GM12872 (cell line): ENCODE measurements around the gene CHST9.

Source experiments
- CTCF ChIP-seq: IDR thresholded peaks from 3 replicates; pipeline ENCODE4 v1.5.1; 2011; ENCODE audit warnings: low read depth, mild to moderate bottlenecking, low read length, moderate library complexity; ENCODE audit not compliant: insufficient read depth

Gene CHST9

DNA sequence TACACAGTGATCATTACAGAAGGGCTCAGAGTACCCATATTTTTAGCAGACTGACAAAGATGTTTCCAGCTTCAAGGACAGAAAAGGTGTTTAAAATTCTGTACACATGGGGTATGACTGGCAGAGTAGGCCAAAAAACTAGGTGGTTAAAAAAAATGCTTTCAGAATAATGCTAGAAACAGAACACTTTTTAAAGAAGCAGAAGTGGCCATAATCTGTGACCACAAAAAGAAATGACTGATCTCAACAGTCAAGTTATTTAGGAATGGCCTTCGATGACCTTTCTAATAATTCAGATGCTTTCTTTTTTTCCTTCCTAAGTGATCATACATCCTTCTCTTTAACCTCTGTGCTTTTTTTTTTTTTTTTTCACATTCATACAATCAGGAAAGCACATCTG is 315.5 kb downstream of the CHST9 start:
- no peak for TF ChIP-seq CTCF

DNA sequence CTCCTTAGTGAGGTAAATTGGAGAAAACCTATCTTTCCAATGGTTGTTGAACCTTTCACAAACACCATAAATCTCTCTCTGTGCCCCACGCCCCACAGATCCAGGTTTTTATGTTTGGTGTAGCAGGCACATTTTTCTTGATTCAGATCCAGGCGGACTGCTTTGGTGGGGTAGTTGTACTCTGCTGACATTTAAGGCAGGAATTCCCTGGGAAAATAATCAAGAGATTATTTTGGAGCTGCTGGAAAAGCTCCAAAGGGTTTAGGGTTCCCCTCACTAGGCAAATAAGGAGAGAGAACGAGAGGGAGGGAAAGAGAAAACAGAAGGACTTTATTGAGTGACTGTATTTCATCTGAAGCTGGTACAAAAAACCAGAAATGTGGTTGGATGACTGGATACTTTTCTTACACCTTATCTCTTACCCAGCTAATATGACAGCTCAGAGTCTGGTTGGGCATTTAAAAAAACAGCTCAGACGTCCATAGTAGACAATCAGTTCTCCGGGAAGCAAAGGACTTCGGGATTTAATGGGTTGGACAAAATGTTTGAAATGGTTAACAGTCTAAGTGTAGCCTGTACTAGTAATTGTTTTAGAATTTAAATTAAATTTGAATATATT is 316.0 kb downstream of the CHST9 start:
- no peak for TF ChIP-seq CTCF

GRCh38 chr18:26867471-26867870 is 317.6 kb downstream of the CHST9 start:
- no peak for TF ChIP-seq CTCF

DNA sequence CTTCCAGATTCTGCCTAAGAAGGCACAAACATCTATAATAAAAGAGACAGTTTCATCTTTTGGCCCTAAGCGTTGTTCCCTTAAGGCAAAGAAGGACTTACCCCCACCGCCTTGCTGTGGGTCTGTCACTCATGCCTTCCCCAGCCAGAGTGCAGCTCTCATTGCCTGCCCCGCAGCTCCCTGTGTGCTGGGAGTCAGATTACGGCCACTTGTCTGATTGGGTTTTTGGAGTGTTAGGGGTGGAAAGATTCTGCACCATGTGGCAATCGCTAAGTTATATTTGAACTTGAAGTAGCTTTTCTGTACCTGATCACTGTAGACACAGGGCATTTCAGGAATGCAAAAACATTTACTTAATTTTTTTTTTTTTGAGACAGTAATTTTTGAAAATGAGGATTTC is 319.6 kb downstream of the CHST9 start, which contains the start of gene AQP4:
TSS of gene AQP4 (minus strand) at position 151 of the 400 bp plus-strand sequence. CDS start at position 133, 18 bp downstream.
- no peak for TF ChIP-seq CTCF

DNA sequence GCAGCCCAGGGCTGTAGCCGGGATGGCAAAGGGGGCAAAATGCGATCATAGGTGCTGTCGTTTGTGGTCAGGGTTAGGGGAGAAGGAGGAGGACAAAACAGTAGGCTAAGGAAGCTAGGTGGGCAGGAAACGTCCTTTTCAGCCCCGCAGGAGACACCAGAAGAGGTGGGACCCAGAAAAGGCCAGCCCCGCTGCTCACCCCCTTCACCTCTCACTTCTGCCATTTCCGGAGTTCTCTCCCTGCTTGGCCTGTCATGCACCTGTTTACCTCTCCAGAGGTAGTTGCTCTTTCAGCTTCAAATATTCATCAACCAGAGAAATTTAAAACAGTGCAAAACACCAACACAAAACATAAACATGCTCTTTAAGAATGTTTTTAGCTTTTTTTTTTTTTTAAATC is 320.4 kb downstream of the CHST9 start:
- no peak for TF ChIP-seq CTCF

DNA sequence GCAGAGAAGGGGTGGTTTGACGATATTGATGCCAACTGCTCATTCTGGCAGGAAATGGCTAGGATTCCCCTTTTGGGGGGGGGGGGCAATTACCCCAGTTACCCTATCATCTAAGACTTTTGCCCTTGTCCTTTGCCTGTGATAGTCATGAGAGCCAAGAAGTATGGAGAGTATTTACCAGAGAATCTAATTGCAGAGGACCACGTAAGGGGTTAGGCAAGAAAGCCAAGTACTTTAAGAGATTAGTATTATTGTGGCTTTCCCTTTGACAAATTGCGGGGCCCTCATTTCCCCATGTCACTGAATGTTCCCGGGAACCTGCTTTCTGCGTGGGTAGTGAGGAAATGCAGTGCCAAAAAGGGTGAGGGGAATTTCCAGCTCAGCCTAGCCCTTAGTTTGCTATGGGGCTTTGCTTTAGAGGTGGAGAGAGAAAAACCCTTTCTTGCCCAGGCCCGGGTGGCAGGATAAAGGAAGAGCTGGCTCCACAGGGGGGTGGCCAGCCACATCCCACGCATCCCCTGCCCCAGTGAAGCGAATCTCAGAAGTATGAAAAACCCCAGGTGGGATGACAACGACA is 321.1 kb downstream of the CHST9 start:
- no peak for TF ChIP-seq CTCF

DNA sequence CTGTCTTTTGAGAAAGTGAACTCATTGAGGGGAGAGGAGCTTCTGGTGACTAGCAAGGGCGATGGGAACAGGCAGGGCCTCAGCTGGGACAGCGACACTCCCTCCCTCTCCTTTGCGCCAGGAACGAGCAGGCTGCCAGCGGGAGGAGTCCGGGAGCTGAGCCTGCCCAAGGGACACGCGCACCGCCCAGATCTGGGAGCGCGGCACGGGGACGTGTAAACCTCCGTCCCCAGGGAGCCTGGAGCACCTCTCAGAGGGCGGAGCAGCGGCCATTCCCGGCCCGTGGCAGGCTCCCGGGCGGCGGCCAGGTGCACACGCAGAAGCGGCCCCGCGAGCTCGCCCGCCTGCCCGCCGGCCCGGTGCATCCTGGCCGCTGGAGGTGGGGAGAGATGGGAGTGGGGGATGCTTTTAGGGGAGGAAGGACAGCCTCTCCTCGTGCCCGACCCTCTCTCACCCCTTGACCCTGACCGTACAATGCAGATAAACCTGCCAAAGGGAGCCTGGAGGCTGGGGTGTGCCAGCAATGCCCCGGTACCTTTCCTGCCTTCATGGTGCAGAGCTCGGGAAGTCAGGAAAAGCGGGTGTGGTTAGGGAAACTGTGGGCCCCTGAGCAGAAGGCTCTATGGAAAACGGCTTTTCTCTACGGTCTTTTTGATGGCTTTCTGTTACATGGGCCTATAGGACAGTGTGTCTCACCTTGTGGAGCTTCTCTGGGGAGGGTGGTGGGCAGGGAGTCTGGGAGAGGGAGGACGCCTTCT is 321.8 kb downstream of the CHST9 start:
- TF ChIP-seq CTCF: no peak
